Measurements from ENCODE around the gene HIVEP2.

DNA sequence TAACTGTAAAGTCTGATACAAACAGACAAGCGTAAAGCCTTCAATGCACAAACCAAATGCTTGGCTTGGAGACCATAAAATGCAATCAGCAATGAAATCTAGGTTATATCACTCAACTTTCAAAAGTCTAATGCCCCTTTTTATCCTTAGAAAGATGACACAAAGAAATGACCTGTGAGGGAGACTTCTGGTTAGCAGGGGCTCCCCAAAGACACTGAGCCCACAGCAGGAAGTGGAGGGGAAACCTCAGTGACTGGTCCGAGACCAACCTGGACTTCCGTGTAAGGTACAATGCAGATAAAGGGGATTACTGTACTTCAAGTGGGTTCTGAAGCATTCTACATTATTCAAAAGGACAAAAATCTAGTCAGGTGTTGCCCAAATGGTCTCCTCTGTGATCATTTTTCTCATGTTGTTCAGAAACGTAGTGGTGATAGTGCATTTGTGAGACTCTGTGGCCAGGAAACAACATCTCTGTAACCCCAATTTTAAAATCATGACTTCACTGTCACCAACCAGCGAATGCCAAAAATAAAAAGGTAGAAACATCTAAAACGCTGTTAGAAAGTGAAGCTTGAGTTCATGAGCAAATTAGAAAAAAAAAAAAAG is 88.2 kb downstream of the HIVEP2 start:
- TF ChIP-seq, protein P1, sequence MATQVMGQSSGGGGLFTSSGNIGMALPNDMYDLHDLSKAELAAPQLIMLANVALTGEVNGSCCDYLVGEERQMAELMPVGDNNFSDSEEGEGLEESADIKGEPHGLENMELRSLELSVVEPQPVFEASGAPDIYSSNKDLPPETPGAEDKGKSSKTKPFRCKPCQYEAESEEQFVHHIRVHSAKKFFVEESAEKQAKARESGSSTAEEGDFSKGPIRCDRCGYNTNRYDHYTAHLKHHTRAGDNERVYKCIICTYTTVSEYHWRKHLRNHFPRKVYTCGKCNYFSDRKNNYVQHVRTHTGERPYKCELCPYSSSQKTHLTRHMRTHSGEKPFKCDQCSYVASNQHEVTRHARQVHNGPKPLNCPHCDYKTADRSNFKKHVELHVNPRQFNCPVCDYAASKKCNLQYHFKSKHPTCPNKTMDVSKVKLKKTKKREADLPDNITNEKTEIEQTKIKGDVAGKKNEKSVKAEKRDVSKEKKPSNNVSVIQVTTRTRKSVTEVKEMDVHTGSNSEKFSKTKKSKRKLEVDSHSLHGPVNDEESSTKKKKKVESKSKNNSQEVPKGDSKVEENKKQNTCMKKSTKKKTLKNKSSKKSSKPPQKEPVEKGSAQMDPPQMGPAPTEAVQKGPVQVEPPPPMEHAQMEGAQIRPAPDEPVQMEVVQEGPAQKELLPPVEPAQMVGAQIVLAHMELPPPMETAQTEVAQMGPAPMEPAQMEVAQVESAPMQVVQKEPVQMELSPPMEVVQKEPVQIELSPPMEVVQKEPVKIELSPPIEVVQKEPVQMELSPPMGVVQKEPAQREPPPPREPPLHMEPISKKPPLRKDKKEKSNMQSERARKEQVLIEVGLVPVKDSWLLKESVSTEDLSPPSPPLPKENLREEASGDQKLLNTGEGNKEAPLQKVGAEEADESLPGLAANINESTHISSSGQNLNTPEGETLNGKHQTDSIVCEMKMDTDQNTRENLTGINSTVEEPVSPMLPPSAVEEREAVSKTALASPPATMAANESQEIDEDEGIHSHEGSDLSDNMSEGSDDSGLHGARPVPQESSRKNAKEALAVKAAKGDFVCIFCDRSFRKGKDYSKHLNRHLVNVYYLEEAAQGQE (IDR thresholded peaks at IDR 0.05), result no peak
- TF ChIP-seq POLR2AphosphoS2 (conservative IDR thresholded peaks at IDR 0.05; ENCODE audit: low read length) (no peak), POLR2A (IDR thresholded peaks at IDR 0.05; ENCODE audit: low read length) (no peak), MAFK (IDR thresholded peaks at IDR 0.05; ENCODE audit: partially characterized antibody) (no peak), MYC (IDR thresholded peaks at IDR 0.05; ENCODE audit: borderline replicate concordance, low read length) (no peak)
- TF ChIP-seq, protein P2, sequence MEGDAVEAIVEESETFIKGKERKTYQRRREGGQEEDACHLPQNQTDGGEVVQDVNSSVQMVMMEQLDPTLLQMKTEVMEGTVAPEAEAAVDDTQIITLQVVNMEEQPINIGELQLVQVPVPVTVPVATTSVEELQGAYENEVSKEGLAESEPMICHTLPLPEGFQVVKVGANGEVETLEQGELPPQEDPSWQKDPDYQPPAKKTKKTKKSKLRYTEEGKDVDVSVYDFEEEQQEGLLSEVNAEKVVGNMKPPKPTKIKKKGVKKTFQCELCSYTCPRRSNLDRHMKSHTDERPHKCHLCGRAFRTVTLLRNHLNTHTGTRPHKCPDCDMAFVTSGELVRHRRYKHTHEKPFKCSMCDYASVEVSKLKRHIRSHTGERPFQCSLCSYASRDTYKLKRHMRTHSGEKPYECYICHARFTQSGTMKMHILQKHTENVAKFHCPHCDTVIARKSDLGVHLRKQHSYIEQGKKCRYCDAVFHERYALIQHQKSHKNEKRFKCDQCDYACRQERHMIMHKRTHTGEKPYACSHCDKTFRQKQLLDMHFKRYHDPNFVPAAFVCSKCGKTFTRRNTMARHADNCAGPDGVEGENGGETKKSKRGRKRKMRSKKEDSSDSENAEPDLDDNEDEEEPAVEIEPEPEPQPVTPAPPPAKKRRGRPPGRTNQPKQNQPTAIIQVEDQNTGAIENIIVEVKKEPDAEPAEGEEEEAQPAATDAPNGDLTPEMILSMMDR (IDR thresholded peaks at IDR 0.05), result no peak
- TF ChIP-seq, protein P3, sequence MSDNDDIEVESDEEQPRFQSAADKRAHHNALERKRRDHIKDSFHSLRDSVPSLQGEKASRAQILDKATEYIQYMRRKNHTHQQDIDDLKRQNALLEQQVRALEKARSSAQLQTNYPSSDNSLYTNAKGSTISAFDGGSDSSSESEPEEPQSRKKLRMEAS (IDR thresholded peaks at IDR 0.05), result no peak
